IMR-90 (cell line): ENCODE measurements around the gene TOR4A. TPM values are rescaled to one million over a fixed set of nuclear protein-coding genes. Genes with fewer than 3 reads are reported as not detected.
A peak's percentile ranks its signal among the peaks of the same experiment; 100 is the strongest.

Source experiments
- ATAC-seq: fragments of 200-7000 bp; cut with Tn5 transposase; 2 replicates; pipeline ENCODE4 v1.9.1; 2020; ENCODE audit warnings: low read depth, mild to moderate bottlenecking, moderate library complexity
- BruUV-seq: library from RNA; stranded (reverse); fragments of 400-500 nt; replicated peaks from 2 replicates; lab custom pipeline; 2021; lab: Mats Ljungman, UMichigan
- CTCF ChIA-PET: fragments of 300-600 bp; formaldehyde crosslinking; extraction: SDS; loops from one replicate; lab custom pipeline; 2021; ENCODE audit warnings: antibody characterized with exemption; lab: Yijun Ruan, JAX
- POLR2A ChIA-PET: fragments of 300-600 bp; sonication (Branson Sonifier 250); formaldehyde crosslinking; loops from one replicate; lab custom pipeline; 2022; ENCODE audit warnings: antibody characterized with exemption; ENCODE audit not compliant: unreplicated experiment; lab: Charles Lee
- DNase-seq: peaks from one replicate; pipeline ENCODE4 v3.0.0; 2013
- H2AFZ ChIP-seq: replicated peaks from 2 replicates; pipeline ENCODE3; 2013; ENCODE audit warnings: low read length, mild to moderate bottlenecking; ENCODE audit not compliant: poor library complexity
- H2AK5ac ChIP-seq: 2 replicates; pipeline ENCODE4 v1.6.1; 2013; ENCODE audit warnings: low read depth, low read length, inconsistent platforms
- H2AK9ac ChIP-seq: replicated peaks from 2 replicates; pipeline ENCODE3; 2013; ENCODE audit warnings: mild to moderate bottlenecking, low read depth, low read length, moderate library complexity; ENCODE audit not compliant: poor library complexity
- H2BK120ac ChIP-seq: 2 replicates; pipeline ENCODE4 v1.6.1; 2013; ENCODE audit warnings: low read depth, low read length, inconsistent platforms
- H2BK15ac ChIP-seq: 3 replicates; pipeline ENCODE4 v1.6.1; 2013; ENCODE audit warnings: low read depth, low read length, inconsistent platforms
- H2BK20ac ChIP-seq: 2 replicates; pipeline ENCODE4 v1.6.1; 2013; ENCODE audit warnings: low read depth, mild to moderate bottlenecking, inconsistent platforms, low read length, moderate library complexity
- H2BK5ac ChIP-seq: 2 replicates; pipeline ENCODE4 v1.6.1; 2013; ENCODE audit warnings: mild to moderate bottlenecking, low read depth, low read length, inconsistent platforms; ENCODE audit not compliant: poor library complexity, severe bottlenecking
- H3K14ac ChIP-seq: replicated peaks from 2 replicates; pipeline ENCODE4 v1.6.1; 2013; ENCODE audit warnings: low read depth, low read length, inconsistent platforms
- H3K18ac ChIP-seq: 2 replicates; pipeline ENCODE4 v1.6.1; 2013; ENCODE audit warnings: low read depth, low read length, control low read depth
- H3K23ac ChIP-seq: 2 replicates; pipeline ENCODE4 v1.6.1; 2013; ENCODE audit warnings: low read depth, low read length, inconsistent platforms
- H3K27ac ChIP-seq: 2 replicates; pipeline ENCODE4 v1.5.1; 2013; ENCODE audit warnings: mild to moderate bottlenecking, control low read depth, low read length; ENCODE audit not compliant: insufficient read depth
- H3K27me3 ChIP-seq: 2 replicates; pipeline ENCODE4 v1.6.1; 2013; ENCODE audit warnings: low read length; ENCODE audit not compliant: control insufficient read depth, insufficient read depth
- H3K36me3 ChIP-seq: 2 replicates; pipeline ENCODE4 v1.6.1; 2013; ENCODE audit warnings: low read length, mixed read lengths; ENCODE audit not compliant: control insufficient read depth, insufficient read depth
- H3K4ac ChIP-seq: 2 replicates; pipeline ENCODE4 v1.6.1; 2013; ENCODE audit warnings: low read depth, low read length, inconsistent platforms
- H3K4me1 ChIP-seq: 2 replicates; pipeline ENCODE4 v1.6.1; 2013; ENCODE audit warnings: low read length, mixed read lengths; ENCODE audit not compliant: control insufficient read depth, insufficient read depth
- H3K4me2 ChIP-seq: 2 replicates; pipeline ENCODE4 v1.6.1; 2013; ENCODE audit warnings: low read depth, mild to moderate bottlenecking, control low read depth, low read length, moderate library complexity
- H3K4me3 ChIP-seq: 2 replicates; pipeline ENCODE4 v1.5.1; 2013; ENCODE audit warnings: low read depth, mild to moderate bottlenecking, control low read depth, low read length, moderate library complexity; ENCODE audit not compliant: insufficient read depth
- H3K56ac ChIP-seq: 2 replicates; pipeline ENCODE4 v1.6.1; 2013; ENCODE audit warnings: low read length, inconsistent platforms; ENCODE audit not compliant: insufficient read depth; ENCODE audit errors: extremely low read depth
- H3K79me1 ChIP-seq, 2 experiments: 2 replicates each; pipeline ENCODE4 v1.6.1; 2013; ENCODE audit warnings: low read length in 2 of 2, inconsistent platforms in 1 of 2, low read depth in 1 of 2
- H3K9ac ChIP-seq: 2 replicates; pipeline ENCODE4 v1.6.1; 2013; ENCODE audit warnings: low read depth, low read length, control low read depth
- H3K9me1 ChIP-seq: 2 replicates; pipeline ENCODE4 v1.6.1; 2013; ENCODE audit warnings: low read length, inconsistent platforms; ENCODE audit not compliant: insufficient read depth
- H3K9me3 ChIP-seq: 2 replicates; pipeline ENCODE4 v1.6.1; 2013; ENCODE audit warnings: low read length; ENCODE audit not compliant: control insufficient read depth, insufficient read depth
- H4K20me1 ChIP-seq: 2 replicates; pipeline ENCODE4 v1.6.1; 2013; ENCODE audit warnings: low read length, inconsistent platforms; ENCODE audit not compliant: insufficient read depth
- H4K5ac ChIP-seq: 2 replicates; pipeline ENCODE4 v1.6.1; 2013; ENCODE audit warnings: mild to moderate bottlenecking, low read depth, low read length, control low read depth
- H4K8ac ChIP-seq, 2 experiments: 2 replicates each; pipeline ENCODE4 v1.6.1; 2013; ENCODE audit warnings: low read depth in 2 of 2, low read length in 2 of 2, control low read depth in 1 of 2, inconsistent platforms in 1 of 2
- H4K91ac ChIP-seq: 2 replicates; pipeline ENCODE4 v1.6.1; 2013; ENCODE audit warnings: low read depth, low read length, inconsistent platforms; ENCODE audit not compliant: insufficient read depth
- BHLHE40 ChIP-seq: fragments of 150-350 bp; IDR thresholded peaks from 2 replicates; pipeline ENCODE4 v1.6.1; 2016; ENCODE audit warnings: mild to moderate bottlenecking, low read depth, low read length
- CEBPB ChIP-seq: IDR thresholded peaks from 2 replicates; pipeline ENCODE4 v1.6.1; 2012; ENCODE audit warnings: low read depth, low read length, improper control_type of control experiment
- FOS ChIP-seq: fragments of 150-350 bp; IDR thresholded peaks from 2 replicates; pipeline ENCODE4 v1.6.1; 2016; ENCODE audit warnings: low read depth, low read length
- MAFK ChIP-seq: IDR thresholded peaks from 2 replicates; pipeline ENCODE4 v1.6.1; 2012; ENCODE audit warnings: low read depth, low read length, improper control_type of control experiment
- NFE2L2 ChIP-seq: fragments of 150-350 bp; IDR thresholded peaks from 2 replicates; pipeline ENCODE4 v1.6.1; 2016; ENCODE audit warnings: low read depth, mild to moderate bottlenecking, low read length
- RAD21 ChIP-seq: IDR thresholded peaks from 2 replicates; pipeline ENCODE4 v1.6.1; 2012; ENCODE audit warnings: low read length, improper control_type of control experiment
- RCOR1 ChIP-seq: IDR thresholded peaks from 2 replicates; pipeline ENCODE4 v1.6.1; 2012; ENCODE audit warnings: mild to moderate bottlenecking, low read length, improper control_type of control experiment; ENCODE audit not compliant: insufficient replicate concordance
- SMC3 ChIP-seq: fragments of 150-350 bp; IDR thresholded peaks from 2 replicates; pipeline ENCODE4 v1.6.1; 2016; ENCODE audit warnings: low read depth, mild to moderate bottlenecking, antibody characterized with exemption, low read length, moderate library complexity
- WGBS, 2 experiments: methylation state at CpG; one replicate each; pipeline versions ENCODE4 v1.1.5 to v1.1.7; 2013; ENCODE audit warnings: missing lambda C conversion rate in 2 of 2; ENCODE audit not compliant: insufficient read length in 1 of 2; ENCODE audit errors: extremely low coverage in 2 of 2; 5-methylcytosine and 5-hydroxymethylcytosine counted together
- dilution Hi-C: fragments of 300-500 bp; cut with HindIII; formaldehyde crosslinking; loops from one replicate; pipeline ENCODE4 v1.14.3; 2018; ENCODE audit warnings: low sequenced_read_pairs; ENCODE audit not compliant: unreplicated experiment
- in situ Hi-C: fragments of 300-500 bp; cut with MboI; formaldehyde crosslinking; loops from 3 replicates; pipeline ENCODE4 v1.14.3; 2019; ENCODE audit warnings: low sequenced_read_pairs, inconsistent platforms, mixed read lengths
- intact Hi-C: fragments of 100-400 bp; cut with micrococcal nuclease; formaldehyde crosslinking; loops from 2 replicates; pipeline ENCODE4 v1.10.0; 2022
- polyA plus RNA-seq, 3 experiments: library from polyadenylated mRNA; depleted of rRNA; stranded (reverse); fragments of >200 nt; gene quantifications; 2 replicates each; pipeline ENCODE4 v1.2.3, GENCODE V29; 2012; ENCODE audit warnings: low replicate concordance in 1 of 3
- total RNA-seq: library from RNA; depleted of rRNA; stranded (reverse); fragments of >200 nt; gene quantifications from 2 replicates; pipeline ENCODE4 v1.2.3, GENCODE V29; 2012; rRNA removed
- TF ChIP-seq, protein P1 (sequence below): fragments of 150-350 bp; IDR thresholded peaks from 2 replicates; pipeline ENCODE4 v1.6.1; 2016; ENCODE audit warnings: low read depth, mild to moderate bottlenecking, low read length, moderate library complexity, borderline replicate concordance

The TOR4A gene
- total and polyA plus RNA-seq, 2 of the 4 experiments (the other 2 are of a cell fraction) = 9.7 to 22.9 TPM

DNA sequence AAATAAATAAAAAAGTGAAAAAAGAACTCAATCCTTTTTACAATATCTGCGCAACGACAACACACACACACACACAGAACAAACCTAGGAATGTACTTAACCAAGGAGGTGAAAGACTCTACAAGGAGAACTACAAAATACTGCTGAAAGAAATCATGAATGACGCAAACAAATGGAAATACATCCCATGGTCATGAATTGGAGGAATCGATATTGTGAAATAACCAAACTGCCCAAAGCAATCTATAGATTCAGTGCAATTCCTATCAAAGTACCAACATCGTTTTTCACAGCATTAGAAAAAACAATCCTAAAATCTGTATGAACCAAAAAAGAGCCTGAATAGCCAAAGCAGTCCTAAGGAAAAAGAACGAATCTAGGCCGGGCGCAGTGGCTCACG is 54.4 kb downstream of the TOR4A start:
- Histone ChIP-seq H3K23ac (no peak overlapping the region), H3K56ac (no peak overlapping the region), H2BK15ac (no peak overlapping the region), H2AK9ac (no peak overlapping the region), H2BK5ac (no peak overlapping the region), H4K91ac (no peak overlapping the region), H3K27ac (no peak overlapping the region), H4K8ac (no peak overlapping the region), H2BK120ac (no peak overlapping the region), H4K5ac (no peak overlapping the region), H3K9ac (no peak overlapping the region), H3K9me3 (peaks cover 4% of the 10 kb centered on the region; the same call in 1 of the 2 replicates), H3K18ac (no peak overlapping the region), H3K4ac (no peak overlapping the region), H3K4me1 (no peaks in the 10 kb centered on the region), H2AK5ac (no peak overlapping the region), H3K79me1 (no peaks in the 10 kb centered on the region), H3K9me1 (no peaks in the 10 kb centered on the region), H3K36me3 (no peaks in the 10 kb centered on the region), H3K14ac (no peak overlapping the region), H3K27me3 (no peaks in the 10 kb centered on the region), H2AFZ (no peak overlapping the region), H2BK20ac (no peak overlapping the region), H3K4me3 (no peak overlapping the region), H4K20me1 (no peaks in the 10 kb centered on the region), H3K4me2 (no peak overlapping the region)
- WGBS, 2 experiments = no CpG with 5 or more reads among the region's 9 CpGs
- ChIA-PET POLR2A (no interaction called here), CTCF (no interaction called here)
- dilution Hi-C loops (no loop called here), in situ Hi-C loops (no loop called here), intact Hi-C loops (no loop called here)
- DNase-seq (no peak), ATAC-seq (no peak)
- no TSS peak for BruUV-seq
- TF ChIP-seq MAFK = no peak
- peak; percentile 64 for TF ChIP-seq CEBPB
- TF ChIP-seq, protein P1, sequence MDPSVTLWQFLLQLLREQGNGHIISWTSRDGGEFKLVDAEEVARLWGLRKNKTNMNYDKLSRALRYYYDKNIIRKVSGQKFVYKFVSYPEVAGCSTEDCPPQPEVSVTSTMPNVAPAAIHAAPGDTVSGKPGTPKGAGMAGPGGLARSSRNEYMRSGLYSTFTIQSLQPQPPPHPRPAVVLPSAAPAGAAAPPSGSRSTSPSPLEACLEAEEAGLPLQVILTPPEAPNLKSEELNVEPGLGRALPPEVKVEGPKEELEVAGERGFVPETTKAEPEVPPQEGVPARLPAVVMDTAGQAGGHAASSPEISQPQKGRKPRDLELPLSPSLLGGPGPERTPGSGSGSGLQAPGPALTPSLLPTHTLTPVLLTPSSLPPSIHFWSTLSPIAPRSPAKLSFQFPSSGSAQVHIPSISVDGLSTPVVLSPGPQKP = no peak
- TF ChIP-seq BHLHE40 = no peak
- no peak for TF ChIP-seq NFE2L2
- no peak for TF ChIP-seq RCOR1
- no peak for TF ChIP-seq FOS
- no peak for TF ChIP-seq SMC3
- TF ChIP-seq RAD21 = no peak

Other genes with a start within 250 kb of the TOR4A start
- gene ABCA2, start 249.5 kb upstream of the TOR4A start, total RNA-seq = 3.8 and 4.4 TPM in 2 replicates
- 46.0 and 52.3 TPM in 2 replicates for gene ABCA2, start 249.5 kb upstream of the TOR4A start, polyA plus RNA-seq (2012; rRNA removed)
- not detected in 2 replicates for gene FUT7, start 245.6 kb upstream of the TOR4A start, total RNA-seq
- not detected in 2 replicates for gene FUT7, start 245.6 kb upstream of the TOR4A start, polyA plus RNA-seq (2012; rRNA removed)
- gene NPDC1, start 231.5 kb upstream of the TOR4A start, total RNA-seq = 2.7 and 2.8 TPM in 2 replicates
- 58.1 and 74.0 TPM in 2 replicates for gene NPDC1, start 231.5 kb upstream of the TOR4A start, polyA plus RNA-seq (2012; rRNA removed)
- not detected in 2 replicates for gene ENTPD2, start 223.7 kb upstream of the TOR4A start, total RNA-seq
- not detected in 2 replicates for gene ENTPD2, start 223.7 kb upstream of the TOR4A start, polyA plus RNA-seq (2012; rRNA removed)
- 3.3 and 3.4 TPM in 2 replicates for gene SAPCD2, start 207.2 kb upstream of the TOR4A start, total RNA-seq
- gene SAPCD2, start 207.2 kb upstream of the TOR4A start, polyA plus RNA-seq (2012; rRNA removed) = 4.9 and 6.4 TPM in 2 replicates
- gene UAP1L1, start 200.2 kb upstream of the TOR4A start, total RNA-seq = 2.3 and 2.5 TPM in 2 replicates
- 8.7 and 9.8 TPM in 2 replicates for gene UAP1L1, start 200.2 kb upstream of the TOR4A start, polyA plus RNA-seq (2012; rRNA removed)
- 25.0 and 28.7 TPM in 2 replicates for gene MAN1B1, start 190.7 kb upstream of the TOR4A start, total RNA-seq
- gene MAN1B1, start 190.7 kb upstream of the TOR4A start, polyA plus RNA-seq (2012; rRNA removed) = 49.8 and 55.1 TPM in 2 replicates
- gene DPP7, start 163.0 kb upstream of the TOR4A start, total RNA-seq = 14.2 and 14.9 TPM in 2 replicates
- gene DPP7, start 163.0 kb upstream of the TOR4A start, polyA plus RNA-seq (2012; rRNA removed) = 76.4 and 88.2 TPM in 2 replicates
- gene GRIN1, start 138.6 kb upstream of the TOR4A start, total RNA-seq = not detected in 2 replicates
- 0.04 and 0.09 TPM in 2 replicates for gene GRIN1, start 138.6 kb upstream of the TOR4A start, polyA plus RNA-seq (2012; rRNA removed)
- gene LRRC26, start 107.7 kb upstream of the TOR4A start, total RNA-seq = not detected in 2 replicates
- not detected in 2 replicates for gene LRRC26, start 107.7 kb upstream of the TOR4A start, polyA plus RNA-seq (2012; rRNA removed)
- gene TMEM210, start 105.7 kb upstream of the TOR4A start, total RNA-seq = not detected in 2 replicates
- not detected in 2 replicates for gene TMEM210, start 105.7 kb upstream of the TOR4A start, polyA plus RNA-seq (2012; rRNA removed)
- gene ANAPC2, start 89.2 kb upstream of the TOR4A start, total RNA-seq = 9.3 and 9.4 TPM in 2 replicates
- gene ANAPC2, start 89.2 kb upstream of the TOR4A start, polyA plus RNA-seq (2012; rRNA removed) = 29.5 and 34.3 TPM in 2 replicates
- gene SSNA1, start 89.0 kb upstream of the TOR4A start, total RNA-seq = 55.7 and 63.9 TPM in 2 replicates
- 86.7 and 107 TPM in 2 replicates for gene SSNA1, start 89.0 kb upstream of the TOR4A start, polyA plus RNA-seq (2012; rRNA removed)
- gene TPRN, start 77.0 kb upstream of the TOR4A start, total RNA-seq = 1.7 and 1.8 TPM in 2 replicates
- 5.3 and 7.1 TPM in 2 replicates for gene TPRN, start 77.0 kb upstream of the TOR4A start, polyA plus RNA-seq (2012; rRNA removed)
- gene TMEM203, start 72.1 kb upstream of the TOR4A start, total RNA-seq = 18.8 and 20.8 TPM in 2 replicates
- gene TMEM203, start 72.1 kb upstream of the TOR4A start, polyA plus RNA-seq (2012; rRNA removed) = 39.1 and 40.6 TPM in 2 replicates
- gene NDOR1, start 72.0 kb upstream of the TOR4A start, total RNA-seq = 0.90 and 1.1 TPM in 2 replicates
- 10.6 and 14.0 TPM in 2 replicates for gene NDOR1, start 72.0 kb upstream of the TOR4A start, polyA plus RNA-seq (2012; rRNA removed)
- not detected in 2 replicates for gene RNF208, start 55.5 kb upstream of the TOR4A start, total RNA-seq
- 1.2 and 1.6 TPM in 2 replicates for gene RNF208, start 55.5 kb upstream of the TOR4A start, polyA plus RNA-seq (2012; rRNA removed)
- gene CYSRT1, start 52.6 kb upstream of the TOR4A start, total RNA-seq = 0.18 TPM in 1 of 2 replicates, not detected in the other
- 0.84 and 0.93 TPM in 2 replicates for gene CYSRT1, start 52.6 kb upstream of the TOR4A start, polyA plus RNA-seq (2012; rRNA removed)
- not detected in 2 replicates for gene RNF224, start 50.2 kb upstream of the TOR4A start, total RNA-seq
- gene RNF224, start 50.2 kb upstream of the TOR4A start, polyA plus RNA-seq (2012; rRNA removed) = not detected in 2 replicates
- gene SLC34A3, start 46.8 kb upstream of the TOR4A start, total RNA-seq = not detected in 2 replicates
- gene SLC34A3, start 46.8 kb upstream of the TOR4A start, polyA plus RNA-seq (2012; rRNA removed) = not detected in 2 replicates
- 236 and 237 TPM in 2 replicates for gene TUBB4B, start 36.4 kb upstream of the TOR4A start, total RNA-seq
- gene TUBB4B, start 36.4 kb upstream of the TOR4A start, polyA plus RNA-seq (2012; rRNA removed) = 529 and 613 TPM in 2 replicates
- gene STPG3, start 26.4 kb upstream of the TOR4A start, total RNA-seq = not detected in 2 replicates
- gene STPG3, start 26.4 kb upstream of the TOR4A start, polyA plus RNA-seq (2012; rRNA removed) = not detected in 2 replicates
- 36.7 and 36.9 TPM in 2 replicates for gene NELFB, start 22.4 kb upstream of the TOR4A start, total RNA-seq
- 65.1 and 66.0 TPM in 2 replicates for gene NELFB, start 22.4 kb upstream of the TOR4A start, polyA plus RNA-seq (2012; rRNA removed)
- not detected in 2 replicates for gene NRARP, start 24.5 kb downstream of the TOR4A start, total RNA-seq
- gene NRARP, start 24.5 kb downstream of the TOR4A start, polyA plus RNA-seq (2012; rRNA removed) = 0.15 and 0.39 TPM in 2 replicates
- 1.1 and 1.7 TPM in 2 replicates for gene EXD3, start 145.4 kb downstream of the TOR4A start, total RNA-seq
- gene EXD3, start 145.4 kb downstream of the TOR4A start, polyA plus RNA-seq (2012; rRNA removed) = 7.4 and 10.2 TPM in 2 replicates
- not detected in 2 replicates for gene NOXA1, start 145.7 kb downstream of the TOR4A start, total RNA-seq
- gene NOXA1, start 145.7 kb downstream of the TOR4A start, polyA plus RNA-seq (2012; rRNA removed) = 0.16 and 0.17 TPM in 2 replicates
- not detected in 2 replicates for gene ENTPD8, start 163.6 kb downstream of the TOR4A start, total RNA-seq
- 0.07 TPM in 2 replicates for gene ENTPD8, start 163.6 kb downstream of the TOR4A start, polyA plus RNA-seq (2012; rRNA removed)
- 7.7 and 10.0 TPM in 2 replicates for gene NSMF, start 181.6 kb downstream of the TOR4A start, total RNA-seq
- 40.9 and 45.9 TPM in 2 replicates for gene NSMF, start 181.6 kb downstream of the TOR4A start, polyA plus RNA-seq (2012; rRNA removed)